Skeletal muscle tissue (tissue), 4 donors: Measurements from ENCODE around the gene CASP4. TPM values are rescaled to one million over a fixed set of nuclear protein-coding genes. Genes with fewer than 3 reads are reported as not detected.
"Not testable (repeated sequence)": the region's sequence is repeated elsewhere in the genome, so short reads cannot be mapped to it uniquely, and the experiment has no call there.

Experiments
- H3K27ac ChIP-seq: one replicate; pipeline ENCODE4 v1.7.0; 2013; ENCODE audit warnings: mild to moderate bottlenecking, low read depth, low read length, inconsistent platforms
- H3K27me3 ChIP-seq, 3 donors: one replicate each; pipeline ENCODE4 v1.7.0; 2013; ENCODE audit warnings: low read length in 3 of 3; ENCODE audit not compliant: control insufficient read depth in 3 of 3, insufficient read depth in 3 of 3
- H3K36me3 ChIP-seq, 3 donors: one replicate each; pipeline ENCODE4 v1.7.0; 2013; ENCODE audit warnings: low read length in 3 of 3; ENCODE audit not compliant: control insufficient read depth in 3 of 3, insufficient read depth in 3 of 3
- H3K4me1 ChIP-seq, 3 donors: one replicate each; pipeline ENCODE4 v1.7.0; 2013; ENCODE audit warnings: low read length in 3 of 3, mild to moderate bottlenecking in 3 of 3; ENCODE audit not compliant: control insufficient read depth in 3 of 3, insufficient read depth in 3 of 3
- H3K4me3 ChIP-seq, 3 donors: one replicate each; pipeline ENCODE4 v1.7.0; 2013; ENCODE audit warnings: low read length in 3 of 3
- H3K9ac ChIP-seq, 3 donors: one replicate each; pipeline ENCODE4 v1.7.0; 2013; ENCODE audit warnings: low read length in 3 of 3, mild to moderate bottlenecking in 3 of 3, moderate library complexity in 2 of 3, low read depth in 1 of 3
- H3K9me3 ChIP-seq, 3 donors: one replicate each; pipeline ENCODE4 v1.7.0; 2013; ENCODE audit warnings: low read length in 3 of 3; ENCODE audit not compliant: control insufficient read depth in 3 of 3
- total RNA-seq: library from RNA; depleted of rRNA; stranded (reverse); fragments of >200 nt; gene quantifications from one replicate; pipeline ENCODE4 v1.2.3, GENCODE V29; 2014
- donor health status: Osteomylitis.

The CASP4 gene
- total RNA-seq, 1 donor from 2014 or later = 38.1 TPM

DNA sequence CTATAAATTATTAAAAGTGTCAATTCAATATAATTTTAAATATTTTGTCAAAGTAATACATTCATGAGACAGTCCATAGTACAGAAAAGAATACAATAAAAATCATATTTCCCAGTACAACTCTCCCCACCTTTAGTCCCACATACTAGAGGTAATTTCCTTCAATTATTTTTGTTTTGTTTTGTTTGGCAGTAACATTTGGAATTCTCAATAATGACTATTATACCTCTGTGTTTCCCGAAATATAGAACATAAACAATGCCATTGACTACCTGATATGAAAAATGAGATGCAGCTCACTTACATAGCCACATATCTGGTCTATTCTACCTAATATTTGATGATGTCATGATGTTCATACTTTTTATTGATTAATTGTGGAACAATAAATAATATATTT, 24.4 kb upstream of the CASP4 start:
- H3K4me3 ChIP-seq = no peak overlapping the region
- H3K4me1 ChIP-seq = no peaks in the 10 kb centered on the region
- no peaks in the 10 kb centered on the region for H3K36me3 ChIP-seq
- peaks cover 0 to 2% (median 0%) of the 10 kb centered on the region in 3 donors for H3K9me3 ChIP-seq
- H3K27me3 ChIP-seq = no peaks in the 10 kb centered on the region
- H3K9ac ChIP-seq = no peak overlapping the region
- H3K27ac ChIP-seq = no peak overlapping the region

GRCh38 chr11:104991994-104992393, 23.6 kb upstream of the CASP4 start:
- H3K27me3 ChIP-seq = no peaks in the 10 kb centered on the region
- H3K9ac ChIP-seq = no peak overlapping the region
- H3K4me1 ChIP-seq = no peaks in the 10 kb centered on the region
- no peak overlapping the region for H3K27ac ChIP-seq
- no peak overlapping the region for H3K4me3 ChIP-seq
- peaks cover 0 to 2% (median 0%) of the 10 kb centered on the region in 3 donors for H3K9me3 ChIP-seq
- no peaks in the 10 kb centered on the region for H3K36me3 ChIP-seq

- H3K9ac ChIP-seq = no peak overlapping the region
- H3K27me3 ChIP-seq = no peaks in the 10 kb centered on the region
- no peak overlapping the region for H3K27ac ChIP-seq
- H3K4me3 ChIP-seq = no peak overlapping the region
- H3K9me3 ChIP-seq = peaks cover 0 to 2% (median 0%) of the 10 kb centered on the region in 3 donors
- H3K4me1 ChIP-seq = no peaks in the 10 kb centered on the region
- no peaks in the 10 kb centered on the region for H3K36me3 ChIP-seq
Observed at GRCh38 chr11:104984808-104985207, 16.4 kb upstream of the CASP4 start.

DNA sequence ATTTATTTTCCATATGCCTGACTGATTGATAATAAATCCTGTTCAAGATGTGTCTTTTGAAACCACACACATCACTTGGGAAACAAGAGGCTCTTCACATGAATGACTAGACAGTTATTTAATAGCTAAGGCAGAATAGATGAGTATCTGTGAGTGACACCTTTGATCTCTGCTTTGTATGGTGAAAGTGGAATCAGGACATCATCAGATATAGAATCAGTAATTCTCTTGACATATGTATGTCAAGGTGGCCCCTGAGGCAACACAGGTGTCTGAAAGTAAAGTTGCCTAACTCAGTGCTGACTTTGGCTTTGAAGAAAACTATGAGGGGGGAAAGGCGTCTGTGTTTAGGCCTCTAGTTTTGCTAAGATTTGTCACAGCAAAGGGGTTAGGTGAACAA, 11.5 kb upstream of the CASP4 start:
- Histone ChIP-seq H3K36me3 (no peaks in the 10 kb centered on the region), H3K4me3 (no peak overlapping the region), H3K27ac (no peak overlapping the region), H3K9me3 (no peaks in the 10 kb centered on the region), H3K27me3 (no peaks in the 10 kb centered on the region), H3K9ac (no peak overlapping the region), H3K4me1 (no peaks in the 10 kb centered on the region)

GRCh38 chr11:104973616-104974015, 5.2 kb upstream of the CASP4 start:
- Histone ChIP-seq H3K36me3 (no peaks in the 10 kb centered on the region), H3K9me3 (no peaks in the 10 kb centered on the region), H3K4me1 (peaks cover 6% of the 10 kb centered on the region in 3 donors), H3K9ac (no peak overlapping the region), H3K27ac (no peak overlapping the region), H3K27me3 (no peaks in the 10 kb centered on the region), H3K4me3 (no peak overlapping the region)

DNA sequence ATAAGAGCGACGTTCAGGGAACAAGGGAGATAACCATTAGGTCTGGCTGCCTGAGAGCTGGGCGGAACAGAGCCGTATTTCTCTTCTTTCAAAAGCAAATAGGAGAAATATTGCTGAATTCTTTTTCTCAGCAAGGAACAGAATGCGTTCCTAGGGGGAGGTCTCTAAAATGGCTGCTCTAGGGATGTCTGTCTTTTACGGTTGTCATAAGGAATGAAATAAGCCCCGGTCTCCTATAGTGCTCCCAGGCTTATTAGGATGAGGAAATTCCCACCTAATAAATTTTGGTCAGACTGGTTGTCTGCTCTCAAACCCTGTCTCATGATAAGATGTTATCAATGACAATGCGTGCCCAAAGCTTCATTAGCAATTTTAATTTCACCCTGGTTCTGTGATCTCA, 4.5 kb upstream of the CASP4 start:
- not testable (repeated sequence) for H3K4me3 ChIP-seq, H3K4me1 ChIP-seq, H3K9ac ChIP-seq, H3K27me3 ChIP-seq, H3K27ac ChIP-seq, H3K36me3 ChIP-seq, H3K9me3 ChIP-seq

DNA sequence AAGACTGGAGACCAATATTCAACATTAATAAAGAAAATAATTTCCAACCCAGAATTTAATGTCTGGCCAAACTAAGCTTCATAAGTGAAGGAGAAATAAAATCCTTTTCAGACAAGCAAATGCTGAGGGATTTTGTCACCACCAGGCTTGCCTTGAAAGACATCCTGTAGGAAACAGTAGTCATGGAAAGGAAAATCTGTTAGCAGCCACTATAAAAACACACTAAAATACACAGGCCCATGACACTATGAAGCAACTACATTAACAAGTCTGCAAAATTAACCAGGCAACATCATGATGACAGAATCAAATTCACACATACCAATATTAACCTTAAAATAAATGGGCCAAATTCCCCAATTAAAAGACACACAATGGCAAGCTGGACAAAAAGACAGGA, 2.4 kb upstream of the CASP4 start:
- H3K9me3 ChIP-seq = no peaks in the 10 kb centered on the region
- H3K27ac ChIP-seq = no peak overlapping the region
- no peaks in the 10 kb centered on the region for H3K27me3 ChIP-seq
- peaks cover 9 to 18% (median 11%) of the 10 kb centered on the region in 3 donors for H3K4me1 ChIP-seq
- H3K9ac ChIP-seq = no peak overlapping the region
- H3K36me3 ChIP-seq = no peaks in the 10 kb centered on the region
- H3K4me3 ChIP-seq = no peak overlapping the region

DNA sequence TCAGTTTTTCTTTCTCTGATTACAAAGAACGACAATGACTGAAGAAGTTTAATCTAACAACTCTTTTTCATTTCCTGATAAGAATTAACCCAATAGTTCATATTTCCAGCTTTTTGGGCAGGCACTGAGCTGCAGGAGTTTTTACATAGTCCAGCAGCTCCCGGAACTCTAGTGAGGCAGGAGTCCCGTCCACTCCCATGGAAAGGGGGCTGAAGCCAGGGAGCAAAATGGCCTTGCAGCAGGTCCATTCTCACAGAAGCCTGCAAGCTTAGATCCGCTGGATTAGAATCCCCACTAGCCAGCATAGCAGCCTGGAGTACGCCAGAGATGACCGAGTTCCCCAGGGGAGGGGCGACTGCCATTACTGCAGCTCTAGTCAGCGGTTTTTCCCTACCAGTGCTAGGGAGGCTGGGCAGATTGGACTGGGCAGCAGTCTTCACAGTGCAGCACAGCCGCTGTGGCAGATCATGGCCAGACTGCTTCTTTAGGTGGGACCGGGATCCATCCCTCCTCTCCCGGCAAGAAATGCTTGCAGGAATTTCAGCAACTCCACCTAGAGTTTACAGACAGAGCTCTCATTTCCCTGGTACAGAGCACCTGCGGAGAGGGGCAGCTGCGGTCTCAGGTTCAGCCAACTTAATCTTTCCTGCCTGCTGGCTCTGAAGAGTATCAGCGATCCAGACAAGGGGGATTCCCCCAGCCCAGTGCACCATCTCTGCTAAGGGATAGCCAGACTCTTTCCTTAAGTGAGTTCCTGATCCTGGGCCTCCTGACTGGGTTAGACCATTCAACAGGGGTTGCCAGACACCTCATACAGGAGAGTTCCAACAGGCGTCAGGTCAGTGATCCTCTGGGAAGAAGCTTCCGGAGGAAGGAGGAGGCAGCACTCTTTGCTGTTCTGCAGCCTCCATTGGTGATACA, 742 bp upstream of the CASP4 start:
- H3K4me3 ChIP-seq = peak overlapping the region; percentile 66 to 88 (median 71)
- no peaks in the 10 kb centered on the region for H3K36me3 ChIP-seq
- H3K27me3 ChIP-seq = no peaks in the 10 kb centered on the region
- peak overlapping the region; percentile 88 for H3K27ac ChIP-seq
- peaks cover 9 to 20% (median 11%) of the 10 kb centered on the region in 3 donors for H3K4me1 ChIP-seq
- no peaks in the 10 kb centered on the region for H3K9me3 ChIP-seq
- peak overlapping the region; percentile 79 to 87 (median 80) for H3K9ac ChIP-seq

DNA sequence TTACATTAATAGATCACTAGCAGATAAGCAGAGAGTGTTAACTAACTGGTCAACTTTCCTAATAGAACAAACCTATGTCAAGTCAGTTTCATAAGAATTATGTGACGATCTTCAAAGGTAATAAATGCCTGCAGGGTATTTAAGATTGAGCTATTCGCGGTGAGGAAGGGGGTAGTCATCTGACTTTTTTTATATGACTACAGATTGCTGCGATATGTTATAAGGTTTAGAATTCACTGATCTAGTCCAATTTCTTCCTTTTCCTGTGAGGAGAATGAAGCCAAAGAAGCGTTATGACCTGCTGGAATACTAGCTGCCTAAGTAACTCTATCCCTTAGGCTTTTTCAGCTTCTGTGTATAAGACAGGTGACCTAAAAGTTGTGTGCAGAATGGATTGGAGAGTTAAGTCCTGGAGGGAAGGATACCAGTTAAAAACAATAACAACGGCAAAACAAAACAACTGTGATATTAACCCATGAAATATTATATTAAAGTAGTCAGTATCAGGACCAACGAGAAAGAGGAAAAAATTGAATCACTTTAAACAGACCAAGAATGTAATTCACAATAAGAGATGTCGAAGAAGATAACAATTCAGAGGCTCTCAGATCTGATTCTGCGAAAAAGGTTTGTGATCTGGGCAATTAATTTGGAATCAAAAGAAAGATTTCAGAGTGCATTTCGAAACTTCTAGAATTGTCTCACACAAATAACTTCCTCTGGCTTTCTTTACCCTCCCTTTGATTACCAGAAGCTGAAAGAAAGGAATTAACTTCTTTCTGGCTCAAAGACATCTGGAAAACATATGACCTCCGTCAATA, 630 bp downstream of the CASP4 start:
- Histone ChIP-seq H3K36me3 (peaks cover 0 to 2% (median 0%) of the 10 kb centered on the region in 3 donors), H3K9ac (peak overlapping the region; percentile 79 to 87 (median 80)), H3K4me3 (peak overlapping the region; percentile 66 to 88 (median 71)), H3K4me1 (peaks cover 9 to 20% (median 11%) of the 10 kb centered on the region in 3 donors), H3K9me3 (no peaks in the 10 kb centered on the region), H3K27ac (peak overlapping the region; percentile 88), H3K27me3 (no peaks in the 10 kb centered on the region)

DNA sequence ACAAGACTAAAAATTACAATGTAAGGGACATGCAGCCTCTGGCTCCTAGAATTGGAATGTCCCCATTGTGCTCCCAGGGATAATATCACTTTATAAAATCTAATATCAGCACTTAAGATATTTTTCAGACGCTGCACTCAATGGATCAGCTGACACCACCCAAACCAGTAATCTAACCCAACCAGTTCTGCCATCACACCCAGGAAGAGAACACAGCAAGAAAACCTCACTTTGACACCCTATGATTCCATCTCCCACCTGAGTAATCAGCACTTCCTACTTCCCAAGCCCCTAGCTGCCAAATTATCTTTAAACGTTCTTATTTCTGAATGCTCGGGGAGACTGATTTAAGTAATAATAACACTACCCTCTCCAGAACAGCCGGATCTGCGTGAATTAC, 2.6 kb downstream of the CASP4 start:
- Histone ChIP-seq H3K4me1 (peaks cover 9 to 23% (median 11%) of the 10 kb centered on the region in 3 donors), H3K9ac (no peak overlapping the region), H3K36me3 (peaks cover 0 to 8% (median 0%) of the 10 kb centered on the region in 3 donors), H3K9me3 (no peaks in the 10 kb centered on the region), H3K27ac (no peak overlapping the region), H3K4me3 (no peak overlapping the region), H3K27me3 (no peaks in the 10 kb centered on the region)
